Urinary bladder (tissue), 4 donors: ENCODE measurements around the gene BNC2. TPM values are rescaled to one million over a fixed set of nuclear protein-coding genes. Genes with fewer than 3 reads are reported as not detected.

Source experiments
- DNase-seq: peaks from one replicate; pipeline ENCODE4 v3.0.0-alpha.2; 2015; ENCODE audit errors: extremely low spot score
- H3K27ac ChIP-seq: one replicate; pipeline ENCODE4 v1.5.1; 2013; ENCODE audit warnings: low read depth, mild to moderate bottlenecking, moderate library complexity
- H3K36me3 ChIP-seq: one replicate; pipeline ENCODE4 v1.6.1; 2013; ENCODE audit warnings: mild to moderate bottlenecking, moderate library complexity; ENCODE audit not compliant: insufficient read depth
- H3K4me1 ChIP-seq: one replicate; pipeline ENCODE4 v1.6.1; 2013; ENCODE audit warnings: mild to moderate bottlenecking, moderate library complexity; ENCODE audit not compliant: insufficient read depth
- H3K4me3 ChIP-seq: one replicate; pipeline ENCODE4 v1.5.1; 2013; ENCODE audit warnings: low read depth, low read length
- WGBS: extraction: QIAGEN DNeasy Blood & Tissue Kit; methylation state at CpG from one replicate; pipeline ENCODE4 v1.1.7; 2013; 5-methylcytosine and 5-hydroxymethylcytosine counted together
- polyA plus RNA-seq: library from polyadenylated mRNA; stranded (reverse); fragments of 200-250 nt; gene quantifications from one replicate; pipeline ENCODE4 v1.2.3, GENCODE V29; 2013
- total RNA-seq: library from RNA; depleted of rRNA; stranded (reverse); fragments of >200 nt; gene quantifications from one replicate; pipeline ENCODE4 v1.2.3, GENCODE V29; 2014
- donor health status: healthy with polysubstance abuse.
- donor health status: healthy.

Gene BNC2
- total and polyA plus RNA-seq, 2 donors, result 10.7 to 69.5 TPM

DNA sequence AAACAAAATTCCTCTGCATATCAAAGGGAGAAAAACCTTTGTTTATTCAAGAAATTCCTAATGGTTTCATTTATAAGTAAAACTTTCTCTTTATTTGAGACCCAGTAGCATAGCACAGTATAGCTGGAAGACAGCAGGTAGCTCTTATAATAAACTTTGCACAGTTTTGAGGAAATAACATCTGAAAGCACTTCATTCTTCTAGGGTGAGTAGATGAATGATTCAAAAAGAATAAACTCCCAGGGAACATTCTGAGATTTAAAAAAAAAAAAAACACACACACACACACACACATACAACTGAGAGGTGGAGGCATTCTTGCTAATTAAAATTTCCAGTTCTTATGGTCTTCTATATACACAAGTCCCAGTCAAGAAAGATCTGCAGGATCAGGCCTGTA is 197.3 kb downstream of the BNC2 start:
- DNase-seq, result no peak
- Histone ChIP-seq H3K27ac (no peak overlapping the region), H3K4me1 (no peaks in the 10 kb centered on the region), H3K4me3 (no peak overlapping the region), H3K36me3 (no peaks in the 10 kb centered on the region)

DNA sequence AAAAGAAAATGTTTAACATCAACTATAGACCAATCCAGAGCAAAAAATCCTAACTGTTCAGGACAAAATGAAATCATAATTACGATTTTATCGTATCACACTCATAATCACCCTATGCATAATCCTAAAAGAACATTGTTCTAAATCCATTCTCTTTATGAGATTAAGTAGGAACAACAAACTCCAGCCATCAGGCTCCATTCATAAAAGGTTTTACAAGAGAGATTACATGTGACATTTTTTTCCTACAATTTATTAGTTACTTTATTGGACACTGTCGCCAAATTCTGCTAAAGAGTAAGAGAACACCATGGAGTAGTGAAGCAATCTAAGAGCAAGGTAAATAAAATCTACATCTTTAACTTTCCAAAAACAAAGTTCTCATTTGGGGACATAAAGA is 198.0 kb downstream of the BNC2 start:
- WGBS, result 41% methylated on average over 3 of the region's 3 CpGs

DNA sequence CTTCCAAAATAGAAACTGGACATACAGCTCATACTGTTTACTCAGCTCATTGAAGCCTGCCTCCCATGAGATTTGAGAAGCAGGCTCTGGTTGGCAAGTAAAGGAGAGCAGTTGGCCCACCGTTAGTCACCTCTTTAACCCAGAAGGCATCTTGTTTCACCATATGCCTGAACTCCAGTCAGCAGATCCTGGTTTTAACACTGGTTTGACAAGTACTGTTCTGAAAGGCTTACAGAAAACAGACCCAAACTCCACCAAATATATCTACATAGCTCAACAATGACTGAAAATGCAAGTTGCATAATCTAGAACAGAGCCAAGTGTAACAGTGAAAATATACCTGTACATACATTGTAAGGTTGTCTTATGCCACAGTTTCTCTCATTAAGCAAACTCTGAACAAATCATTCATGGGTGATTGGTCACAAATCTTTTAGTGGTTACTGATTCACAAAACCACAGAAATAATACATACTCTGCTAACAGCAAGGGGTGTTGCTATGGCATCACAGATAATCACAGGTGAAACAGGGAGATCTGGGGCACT is 198.8 kb downstream of the BNC2 start:
- no peak overlapping the region for H3K27ac ChIP-seq
- H3K4me1 ChIP-seq, result no peaks in the 10 kb centered on the region
- H3K4me3 ChIP-seq, result no peak overlapping the region
- 44% methylated on average over 1 of the region's 1 CpG for WGBS
- no peaks in the 10 kb centered on the region for H3K36me3 ChIP-seq
- no peak for DNase-seq

More for the DNA sequence above, 198.0 kb downstream of the BNC2 start:
- no peak overlapping the region for H3K4me3 ChIP-seq
- DNase-seq, result no peak
- H3K27ac ChIP-seq, result no peak overlapping the region
- no peaks in the 10 kb centered on the region for H3K4me1 ChIP-seq
- H3K36me3 ChIP-seq, result no peaks in the 10 kb centered on the region

DNA sequence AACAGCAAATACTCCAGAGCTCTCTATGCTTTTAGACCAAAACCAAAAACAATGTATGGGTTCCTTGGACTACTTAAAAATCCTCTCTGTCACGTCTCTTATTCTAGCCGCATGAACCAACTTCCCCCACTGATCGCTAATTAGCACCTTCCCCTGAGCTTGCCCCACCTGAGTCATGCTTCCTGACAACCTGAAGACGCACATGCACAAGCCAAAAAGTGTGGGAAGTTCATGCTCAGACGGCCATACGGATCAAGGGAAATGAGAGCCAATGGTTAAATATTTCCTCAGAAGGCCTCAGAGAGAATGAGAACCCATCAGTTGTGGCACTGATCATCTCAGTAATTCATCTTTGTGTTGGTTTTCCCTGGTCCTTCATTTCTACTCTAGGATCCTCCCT is 199.7 kb downstream of the BNC2 start:
- DNase-seq, result no peak
- H3K4me3 ChIP-seq, result no peak overlapping the region
- no peak overlapping the region for H3K27ac ChIP-seq
- H3K4me1 ChIP-seq, result no peaks in the 10 kb centered on the region
- no peaks in the 10 kb centered on the region for H3K36me3 ChIP-seq
- 90% methylated on average over 6 of the region's 6 CpGs for WGBS

DNA sequence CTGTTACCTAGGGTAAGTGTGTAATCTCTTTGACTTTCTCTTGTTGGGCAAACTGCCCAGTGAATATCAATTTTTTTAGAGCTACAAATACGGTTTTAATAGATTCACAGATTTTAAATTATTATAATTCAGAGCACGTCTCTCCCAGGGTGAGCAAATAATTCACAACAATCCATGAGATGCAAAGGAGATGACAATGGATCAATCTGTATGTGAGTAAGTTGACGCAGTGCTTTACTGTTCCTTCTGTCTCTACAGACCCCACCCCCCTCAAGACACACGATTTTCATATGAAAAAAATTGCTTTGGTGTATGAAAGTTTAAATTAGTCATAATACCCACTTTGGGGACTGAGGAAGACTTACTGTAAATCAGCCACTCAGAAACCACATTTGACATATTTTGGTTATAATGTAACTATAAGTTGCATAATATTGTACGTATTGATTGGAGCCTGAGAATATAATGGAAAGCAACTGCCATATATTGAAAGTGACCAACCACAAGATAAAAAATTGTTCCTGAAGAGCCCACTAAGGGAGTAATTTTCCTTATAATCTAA is 201.7 kb downstream of the BNC2 start:
- Histone ChIP-seq H3K27ac (no peak overlapping the region), H3K4me3 (no peak overlapping the region), H3K36me3 (no peaks in the 10 kb centered on the region), H3K4me1 (no peaks in the 10 kb centered on the region)
- no peak for DNase-seq
- 82% methylated on average over 5 of the region's 5 CpGs for WGBS

DNA sequence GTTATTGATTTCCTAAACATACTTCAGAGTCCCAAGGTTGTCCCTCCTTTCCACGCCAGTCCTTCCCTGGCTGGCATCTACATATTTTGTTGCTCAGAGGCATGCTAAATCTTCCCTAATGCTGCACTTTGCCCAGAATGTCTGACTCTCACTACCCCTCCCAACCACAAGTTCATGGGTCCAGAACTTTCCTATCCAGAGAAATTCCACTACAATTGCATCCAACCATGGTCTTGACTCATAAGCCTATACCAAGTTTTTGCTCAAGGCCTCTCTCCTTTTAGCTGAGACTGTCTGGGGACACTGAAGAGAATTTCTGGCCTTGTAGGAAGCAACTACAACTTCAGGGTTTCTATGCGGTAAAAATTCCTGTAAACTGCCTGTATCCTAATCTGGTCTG is 206.3 kb downstream of the BNC2 start:
- whole genome bisulfite sequencing, result 97% methylated on average over 2 of the region's 2 CpGs
- no peak overlapping the region for H3K27ac ChIP-seq
- no peaks in the 10 kb centered on the region for H3K4me1 ChIP-seq
- no peak for DNase-seq
- no peaks in the 10 kb centered on the region for H3K36me3 ChIP-seq
- H3K4me3 ChIP-seq, result no peak overlapping the region

DNA sequence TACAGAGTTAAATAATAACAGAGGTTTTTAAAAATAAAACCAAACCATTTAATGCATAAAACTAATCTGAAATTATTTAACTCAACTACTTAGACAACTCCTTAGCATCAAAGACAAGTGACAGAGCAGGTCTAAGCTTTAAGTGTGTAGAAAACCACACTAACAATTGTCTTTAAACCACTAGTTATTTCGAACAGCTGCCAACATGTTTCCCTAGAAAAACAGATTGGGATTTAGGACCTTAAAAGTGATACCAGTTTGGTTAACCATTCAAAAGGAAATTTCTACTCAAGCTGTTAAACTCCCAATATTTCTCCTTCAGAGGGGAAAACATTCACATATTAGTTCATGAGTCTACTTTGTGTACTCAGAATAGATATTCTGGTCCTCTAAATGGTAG is 208.7 kb downstream of the BNC2 start:
- WGBS, result 84% methylated on average over 1 of the region's 1 CpG
- no peak for DNase-seq
- Histone ChIP-seq H3K27ac (no peak overlapping the region), H3K36me3 (no peaks in the 10 kb centered on the region), H3K4me3 (no peak overlapping the region), H3K4me1 (no peaks in the 10 kb centered on the region)

DNA sequence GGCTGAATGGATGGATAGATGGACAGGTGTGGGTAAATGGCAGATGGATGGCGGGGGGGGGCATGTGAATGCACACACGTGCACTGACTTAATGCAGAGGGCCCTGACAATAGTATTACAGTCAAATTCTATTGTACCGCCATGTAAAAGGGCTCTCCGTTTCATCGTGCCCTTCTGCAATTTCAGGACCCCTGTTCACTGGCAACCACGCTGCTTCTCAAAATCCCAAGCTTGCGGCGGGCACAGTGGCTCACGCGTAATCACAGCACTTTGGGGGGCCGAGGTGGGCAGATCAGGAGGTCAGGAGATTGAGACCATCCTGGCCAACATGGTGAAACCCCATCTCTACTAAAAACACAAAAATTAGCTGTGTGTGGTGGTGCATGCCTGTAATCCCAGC is 211.4 kb downstream of the BNC2 start:
- Histone ChIP-seq H3K36me3 (no peaks in the 10 kb centered on the region), H3K4me3 (no peak overlapping the region), H3K27ac (no peak overlapping the region), H3K4me1 (no peaks in the 10 kb centered on the region)
- no peak for DNase-seq
- WGBS, result 88% methylated on average over 11 of the region's 11 CpGs

DNA sequence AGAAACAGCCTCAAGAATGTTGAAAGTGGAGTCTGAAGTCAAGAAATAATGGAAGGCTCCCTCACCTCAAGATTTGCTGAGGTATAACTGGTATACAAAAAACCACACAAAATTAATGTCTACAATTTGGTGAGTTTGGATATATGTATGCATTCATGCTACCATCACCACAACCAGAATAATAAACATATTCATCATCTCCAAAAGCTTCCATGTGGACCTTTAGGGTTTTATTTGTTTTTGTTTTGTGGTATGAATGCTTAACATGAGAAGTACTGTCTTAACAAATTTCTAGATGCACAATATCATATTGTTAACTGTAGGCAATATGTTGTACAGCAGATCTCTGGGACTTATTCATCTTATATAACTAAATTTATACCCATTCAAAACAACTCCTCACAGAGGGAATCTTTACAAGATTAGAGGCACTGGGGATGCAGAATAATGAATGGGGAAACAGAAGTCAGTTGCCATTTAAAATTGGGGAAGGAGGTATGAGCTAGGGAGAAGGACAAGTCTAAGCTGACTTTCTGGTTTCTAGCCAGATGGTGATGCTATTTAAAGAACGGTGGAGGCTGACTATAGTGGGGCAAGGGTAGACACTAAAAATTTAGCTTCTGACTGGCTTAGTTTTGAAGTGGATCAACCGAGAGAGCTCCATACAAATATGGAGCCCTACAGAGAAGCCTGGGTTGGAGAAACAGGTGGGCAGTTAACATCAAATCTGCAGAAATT is 213.9 kb downstream of the BNC2 start:
- no peak for DNase-seq
- H3K27ac ChIP-seq, result no peak overlapping the region
- no peaks in the 10 kb centered on the region for H3K36me3 ChIP-seq
- no peak overlapping the region for H3K4me3 ChIP-seq
- H3K4me1 ChIP-seq, result no peaks in the 10 kb centered on the region
- 59% methylated on average over 2 of the region's 2 CpGs for WGBS

DNA sequence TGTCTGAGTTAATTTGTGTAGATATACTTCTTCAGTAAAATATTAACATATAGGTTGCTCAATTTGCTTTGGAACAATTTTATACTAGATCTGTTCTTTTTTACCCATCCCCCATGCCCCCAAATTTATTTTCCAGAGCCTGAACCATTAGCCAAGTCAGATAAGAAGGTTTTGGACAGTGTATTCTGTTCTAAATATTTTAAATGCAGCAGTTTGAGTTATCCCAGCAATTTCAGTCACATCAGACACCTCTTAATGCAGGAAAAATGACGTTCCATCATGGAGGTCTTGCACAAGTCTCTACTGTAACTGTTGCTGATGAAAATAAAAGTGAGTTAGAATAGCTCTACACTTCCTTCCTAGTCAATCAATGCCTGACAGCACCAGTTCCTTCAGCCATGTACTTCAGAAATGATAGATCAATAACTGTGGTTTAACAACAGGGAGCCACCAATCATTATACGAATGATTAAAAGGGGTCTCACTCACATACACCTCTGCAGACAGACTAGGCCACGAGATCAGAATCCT is 215.8 kb downstream of the BNC2 start:
- WGBS, result 66% methylated on average over 3 of the region's 3 CpGs
- Histone ChIP-seq H3K27ac (no peak overlapping the region), H3K4me1 (no peaks in the 10 kb centered on the region), H3K36me3 (no peaks in the 10 kb centered on the region), H3K4me3 (no peak overlapping the region)
- DNase-seq, result no peak

DNA sequence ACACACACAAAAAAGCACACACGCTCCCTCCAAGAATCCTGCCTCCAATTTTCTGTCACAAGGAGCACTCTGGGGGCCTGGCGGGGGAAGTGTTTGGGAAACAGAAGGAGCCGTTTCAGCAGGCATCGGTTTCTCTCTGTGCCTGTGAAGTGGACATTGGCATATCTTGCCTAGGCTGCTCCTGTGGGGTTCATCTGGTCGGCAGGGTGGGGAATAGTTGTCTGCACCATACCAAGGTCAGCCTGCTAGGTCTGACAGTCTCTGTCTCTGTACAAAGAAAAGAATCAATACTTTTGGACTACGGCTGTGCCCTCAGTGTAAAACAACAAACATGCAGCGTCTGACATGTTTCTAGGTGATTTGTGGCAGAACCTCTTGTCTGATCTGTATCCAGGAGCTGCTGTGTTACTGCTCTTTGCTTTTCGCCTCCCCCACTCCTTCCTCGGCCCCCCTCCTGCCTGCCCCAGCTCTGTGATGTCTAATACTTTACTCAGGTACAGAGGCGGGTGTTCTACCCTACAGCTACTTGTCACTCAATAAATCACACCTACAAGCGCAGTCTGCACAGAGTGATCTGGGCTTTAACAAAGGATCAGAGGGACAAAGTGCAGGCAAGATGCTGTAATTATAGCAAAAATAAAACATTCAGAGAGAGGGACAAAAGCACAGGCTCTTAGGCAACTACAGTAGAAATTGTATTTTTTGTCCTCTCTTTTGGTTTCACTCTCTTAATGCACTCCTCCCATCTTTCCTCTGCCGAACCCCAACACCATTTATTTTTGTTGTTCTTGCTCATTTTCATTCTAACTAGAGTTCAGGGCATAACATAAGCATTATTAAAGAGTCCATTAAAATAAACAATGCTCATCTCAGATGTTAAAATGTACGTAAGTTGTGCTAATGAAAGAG is 216.7 kb downstream of the BNC2 start:
- DNase-seq, result no peak
- H3K4me1 ChIP-seq, result no peaks in the 10 kb centered on the region

DNA sequence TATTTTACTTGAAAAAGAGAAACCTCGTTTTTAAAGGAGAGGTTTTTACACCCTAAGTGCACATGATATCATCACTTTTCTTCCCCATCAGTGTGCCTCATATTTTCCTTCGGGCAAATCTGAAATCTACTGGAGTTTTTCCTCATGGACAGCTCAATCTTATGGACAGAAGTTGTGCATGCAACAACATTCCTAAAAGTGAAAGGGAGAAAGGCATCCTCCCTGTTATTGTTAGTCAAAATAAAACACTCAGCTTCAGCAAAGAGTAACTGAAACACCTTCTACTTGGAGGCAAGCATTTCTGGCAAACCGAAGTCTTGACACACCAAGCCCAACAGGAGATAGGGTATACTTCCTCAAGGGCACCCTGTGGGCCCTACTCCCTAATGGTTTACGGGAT is 217.9 kb downstream of the BNC2 start:
- no peak overlapping the region for H3K27ac ChIP-seq
- H3K4me3 ChIP-seq, result no peak overlapping the region
- no peaks in the 10 kb centered on the region for H3K36me3 ChIP-seq
- no peak for DNase-seq
- 41% methylated on average over 4 of the region's 4 CpGs for WGBS
- H3K4me1 ChIP-seq, result no peaks in the 10 kb centered on the region

More for the DNA sequence above, 216.7 kb downstream of the BNC2 start:
- Histone ChIP-seq H3K27ac (no peak overlapping the region), H3K4me3 (peak overlapping the region; percentile 12), H3K36me3 (no peaks in the 10 kb centered on the region)
- WGBS, result 23% methylated on average over 13 of the region's 13 CpGs

DNA sequence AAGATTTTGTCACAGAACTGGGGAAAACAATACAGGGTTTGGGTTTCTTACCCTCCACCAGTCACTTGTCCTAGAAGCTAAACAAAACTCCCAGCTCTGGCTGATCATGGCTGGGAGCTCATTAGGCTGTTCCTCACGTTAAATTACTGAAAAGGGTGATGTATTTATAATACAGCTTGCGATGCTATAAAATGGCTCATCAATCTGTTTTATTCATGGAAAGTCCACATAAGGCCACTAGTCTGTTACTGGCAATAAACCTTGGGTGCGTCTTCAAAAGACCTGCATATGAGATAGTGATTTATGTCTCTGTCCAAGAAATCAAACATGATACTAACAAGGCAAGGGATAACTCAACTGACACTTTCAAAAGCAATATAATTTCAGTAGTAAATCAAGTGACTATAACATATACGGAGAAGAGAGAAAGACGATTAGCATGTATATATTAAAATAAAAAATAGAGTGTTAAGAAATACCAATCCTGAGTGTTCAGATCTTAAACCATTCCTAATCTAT is 219.0 kb downstream of the BNC2 start:
- WGBS, result 43% methylated on average over 5 of the region's 5 CpGs
- no peak overlapping the region for H3K4me3 ChIP-seq
- DNase-seq, result no peak
- no peak overlapping the region for H3K27ac ChIP-seq
- H3K4me1 ChIP-seq, result no peaks in the 10 kb centered on the region
- no peaks in the 10 kb centered on the region for H3K36me3 ChIP-seq
